DOHH2 (cell line): ENCODE data around the gene PHF21A.
A peak's percentile ranks its signal among the peaks of the same experiment; 100 is the strongest.

Experiments
- EZH2phosphoT487 ChIP-seq: fragments of 200-600 bp; sonication (generic); IDR thresholded peaks from 2 replicates; pipeline ENCODE4 v1.6.1; 2017; ENCODE audit warnings: borderline replicate concordance, mild to moderate bottlenecking, antibody characterized with exemption, low read length, moderate library complexity, mixed read lengths
- TF ChIP-seq, protein P1 (sequence below): fragments of 200-600 bp; sonication (generic); IDR thresholded peaks from one replicate; pipeline ENCODE4 v1.5.1; 2014; ENCODE audit warnings: antibody characterized with exemption, mild to moderate bottlenecking, low read depth, low read length; ENCODE audit not compliant: poor library complexity, severe bottlenecking

DNA sequence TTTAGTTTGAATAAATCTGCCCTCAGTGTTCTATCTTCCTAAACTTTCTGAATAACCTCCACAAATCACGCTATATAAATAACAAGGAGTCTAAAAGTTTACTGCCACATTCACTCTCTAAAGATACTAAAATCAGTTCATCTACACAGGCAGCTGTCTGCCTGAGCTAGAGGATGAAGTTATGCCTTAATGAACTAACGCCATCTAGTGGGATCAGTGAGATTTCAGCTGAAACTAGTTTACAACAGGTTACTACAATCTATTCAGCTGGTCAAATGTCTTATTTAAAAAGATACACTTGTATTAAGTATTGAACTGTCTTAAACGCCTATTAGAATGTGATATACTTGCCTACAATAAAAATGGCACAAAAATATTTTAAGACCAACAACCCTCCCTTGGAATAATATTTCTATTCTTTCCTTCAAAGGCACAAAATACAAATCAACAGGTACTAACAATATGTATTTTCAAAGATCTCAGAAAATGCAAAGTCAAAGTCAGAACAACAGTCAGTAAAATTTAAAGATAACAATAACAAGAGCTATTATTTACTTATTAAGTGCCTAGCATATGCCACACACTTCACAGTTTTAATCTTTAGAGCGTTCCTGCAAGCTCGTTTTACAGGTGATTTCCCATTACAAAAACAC, 114.7 kb downstream of the PHF21A start:
- TF ChIP-seq, protein P1, sequence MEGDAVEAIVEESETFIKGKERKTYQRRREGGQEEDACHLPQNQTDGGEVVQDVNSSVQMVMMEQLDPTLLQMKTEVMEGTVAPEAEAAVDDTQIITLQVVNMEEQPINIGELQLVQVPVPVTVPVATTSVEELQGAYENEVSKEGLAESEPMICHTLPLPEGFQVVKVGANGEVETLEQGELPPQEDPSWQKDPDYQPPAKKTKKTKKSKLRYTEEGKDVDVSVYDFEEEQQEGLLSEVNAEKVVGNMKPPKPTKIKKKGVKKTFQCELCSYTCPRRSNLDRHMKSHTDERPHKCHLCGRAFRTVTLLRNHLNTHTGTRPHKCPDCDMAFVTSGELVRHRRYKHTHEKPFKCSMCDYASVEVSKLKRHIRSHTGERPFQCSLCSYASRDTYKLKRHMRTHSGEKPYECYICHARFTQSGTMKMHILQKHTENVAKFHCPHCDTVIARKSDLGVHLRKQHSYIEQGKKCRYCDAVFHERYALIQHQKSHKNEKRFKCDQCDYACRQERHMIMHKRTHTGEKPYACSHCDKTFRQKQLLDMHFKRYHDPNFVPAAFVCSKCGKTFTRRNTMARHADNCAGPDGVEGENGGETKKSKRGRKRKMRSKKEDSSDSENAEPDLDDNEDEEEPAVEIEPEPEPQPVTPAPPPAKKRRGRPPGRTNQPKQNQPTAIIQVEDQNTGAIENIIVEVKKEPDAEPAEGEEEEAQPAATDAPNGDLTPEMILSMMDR: peak; percentile 87
- TF ChIP-seq EZH2phosphoT487: no peak
